ENCODE data around the gene RCOR1.

DNA sequence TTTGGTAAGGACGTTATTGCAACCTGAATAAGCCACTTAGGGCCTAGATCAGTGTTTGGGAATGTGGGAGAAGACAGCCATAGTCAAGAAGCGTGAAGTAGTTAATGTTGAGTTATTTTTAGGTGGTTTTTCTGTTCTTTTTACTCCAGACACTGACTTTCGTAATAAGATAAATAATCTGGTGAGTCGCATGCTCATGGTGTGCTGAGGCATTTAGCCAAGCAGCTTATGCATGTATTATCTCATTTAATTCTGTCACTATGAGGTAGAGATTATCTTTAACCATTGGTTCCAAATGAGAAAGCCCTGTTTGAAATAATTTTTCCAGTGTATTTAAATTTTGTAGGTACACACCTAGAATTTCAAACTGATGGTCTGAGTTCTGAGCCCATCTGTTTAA lies 67.3 kb downstream of the RCOR1 start:
- no peak for TF ChIP-seq FOXM1 (IDR thresholded peaks at IDR 0.05; ENCODE audit: borderline replicate concordance)
- no peak for TF ChIP-seq BHLHE40 (IDR thresholded peaks at IDR 0.05; ENCODE audit: borderline replicate concordance)
- TF ChIP-seq SUZ12 (IDR thresholded peaks at IDR 0.05): no peak
- no peak for TF ChIP-seq ARNT (IDR thresholded peaks at IDR 0.05)
- TF ChIP-seq FOXA1 (IDR thresholded peaks at IDR 0.05): no peak
- TF ChIP-seq TARDBP (IDR thresholded peaks at IDR 0.05): no peak
- TF ChIP-seq NFRKB (IDR thresholded peaks at IDR 0.05): no peak
- TF ChIP-seq HDGF (IDR thresholded peaks at IDR 0.05; ENCODE audit: borderline replicate concordance): no peak
